ENCODE data around the gene CATSPERD.

Gene CATSPERD

GRCh38 chr19:5823579-5824281, 103.3 kb downstream of the CATSPERD start:
- TF ChIP-seq CTCF (conservative IDR thresholded peaks at IDR 0.05), result peak; percentile 57
- H3K27ac ChIP-seq, result no peak overlapping the region

GRCh38 chr19:5824751-5825150, 104.3 kb downstream of the CATSPERD start:
- no peak for TF ChIP-seq CTCF (conservative IDR thresholded peaks at IDR 0.05)
- no peak overlapping the region for H3K27ac ChIP-seq

- H3K27ac ChIP-seq, result no peak overlapping the region
- TF ChIP-seq CTCF (conservative IDR thresholded peaks at IDR 0.05), result no peak
Observed at GRCh38 chr19:5825178-5825577, 104.7 kb downstream of the CATSPERD start.

GRCh38 chr19:5826531-5827341, 106.3 kb downstream of the CATSPERD start:
- TF ChIP-seq CTCF (conservative IDR thresholded peaks at IDR 0.05), result peak; percentile 33
- H3K27ac ChIP-seq, result peak overlapping the region; percentile 59

- TF ChIP-seq CTCF (conservative IDR thresholded peaks at IDR 0.05), result no peak
- H3K27ac ChIP-seq, result peak overlapping the region; percentile 59
Observed at GRCh38 chr19:5827342-5827890, 107.0 kb downstream of the CATSPERD start.

GRCh38 chr19:5827891-5828660, 107.6 kb downstream of the CATSPERD start:
- no peak for TF ChIP-seq CTCF (conservative IDR thresholded peaks at IDR 0.05)
- peak overlapping the region; percentile 59 for H3K27ac ChIP-seq

Data from VCaP (cell line).